LNCAP (cell line): ENCODE data around the gene ESR2.

Experiments
- CTCF ChIP-seq: fragments of 450-650 bp; IDR thresholded peaks from 2 replicates; pipeline ENCODE4 v1.5.1; 2017; ENCODE audit warnings: mild to moderate bottlenecking

The ESR2 gene

DNA sequence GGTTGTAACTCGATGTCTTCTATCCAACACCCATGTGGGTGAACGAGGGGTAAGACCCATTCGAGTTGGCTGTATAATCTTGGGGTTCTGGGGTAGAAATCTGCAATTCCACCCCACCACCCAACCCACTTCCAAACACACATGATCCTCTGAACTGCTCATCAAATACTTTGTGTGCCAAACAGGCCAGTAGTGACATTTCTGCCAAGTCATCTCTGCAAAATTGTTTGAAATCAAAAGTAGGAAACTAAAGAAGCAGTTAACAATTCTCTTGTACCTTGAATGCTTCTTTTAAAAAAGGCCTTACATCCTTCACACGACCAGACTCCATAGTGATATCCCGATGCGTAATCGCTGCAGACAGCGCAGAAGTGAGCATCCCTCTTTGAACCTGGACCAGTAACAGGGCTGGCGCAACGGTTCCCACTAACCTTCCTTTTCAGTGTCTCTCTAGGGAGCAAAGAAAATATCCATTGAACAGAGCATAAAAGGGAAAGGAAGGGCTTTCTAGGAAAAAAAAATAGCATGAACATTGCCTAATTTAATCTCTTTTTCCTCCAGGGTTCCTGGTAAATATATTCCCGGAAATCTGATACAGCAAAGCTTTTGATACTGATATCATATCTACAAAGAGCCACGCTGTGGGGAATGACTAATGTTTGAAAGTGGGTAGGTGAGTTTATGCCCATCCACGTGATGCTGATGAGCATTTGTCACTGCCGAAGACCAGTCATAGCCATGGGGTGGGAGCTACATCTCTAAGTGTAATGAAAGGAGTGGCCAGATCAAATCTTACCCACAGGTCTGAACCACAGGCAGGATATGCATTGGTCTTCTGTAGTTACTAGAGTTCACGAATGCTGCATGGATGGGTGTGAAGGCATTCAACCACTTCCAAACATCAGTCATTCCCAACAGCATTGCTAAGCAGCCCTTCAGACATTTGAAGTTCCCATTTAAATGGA is 14.2 kb downstream of the ESR2 start:
- no peak for TF ChIP-seq CTCF

GRCh38 chr14:64278458-64278857 is 15.7 kb downstream of the ESR2 start:
- TF ChIP-seq CTCF, result no peak

GRCh38 chr14:64272019-64272418 is 22.2 kb downstream of the ESR2 start:
- no peak for TF ChIP-seq CTCF

DNA sequence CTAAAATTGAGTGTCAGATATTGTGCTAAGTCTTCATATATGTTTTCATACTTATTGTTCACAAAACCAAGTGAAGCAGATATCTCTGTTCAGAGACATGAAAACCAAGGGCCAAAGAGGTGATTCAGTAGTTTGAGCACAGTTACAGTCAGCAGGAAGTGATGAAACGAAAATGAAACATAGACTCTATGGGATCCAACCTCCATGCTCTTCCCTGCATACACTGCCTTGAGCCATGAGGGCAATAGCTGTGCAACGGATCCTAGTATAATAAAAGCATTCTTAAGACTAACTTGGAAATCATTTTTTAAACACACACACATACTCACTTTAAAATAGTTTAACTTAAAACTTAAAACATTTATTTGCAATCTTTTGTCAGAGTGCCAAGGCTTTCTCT is 27.9 kb downstream of the ESR2 start:
- no peak for TF ChIP-seq CTCF

DNA sequence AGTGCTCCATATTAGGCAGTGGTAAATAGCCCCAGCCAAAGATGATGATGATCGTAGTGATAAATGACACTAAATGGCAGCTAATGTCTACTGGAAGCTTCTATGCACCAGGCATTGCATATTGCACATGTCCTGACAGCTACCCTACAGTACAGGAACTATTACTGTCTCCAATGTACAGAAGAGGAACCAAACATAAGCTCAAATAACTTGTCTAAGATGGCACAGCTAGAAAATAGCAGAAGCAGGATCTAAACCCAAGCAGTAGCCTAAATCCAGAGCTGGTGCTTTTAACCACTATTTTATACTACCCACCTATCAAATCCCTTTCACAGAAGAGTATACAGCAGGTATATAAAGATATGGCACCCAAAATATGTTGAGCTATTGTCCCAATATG is 28.9 kb downstream of the ESR2 start:
- no peak for TF ChIP-seq CTCF

DNA sequence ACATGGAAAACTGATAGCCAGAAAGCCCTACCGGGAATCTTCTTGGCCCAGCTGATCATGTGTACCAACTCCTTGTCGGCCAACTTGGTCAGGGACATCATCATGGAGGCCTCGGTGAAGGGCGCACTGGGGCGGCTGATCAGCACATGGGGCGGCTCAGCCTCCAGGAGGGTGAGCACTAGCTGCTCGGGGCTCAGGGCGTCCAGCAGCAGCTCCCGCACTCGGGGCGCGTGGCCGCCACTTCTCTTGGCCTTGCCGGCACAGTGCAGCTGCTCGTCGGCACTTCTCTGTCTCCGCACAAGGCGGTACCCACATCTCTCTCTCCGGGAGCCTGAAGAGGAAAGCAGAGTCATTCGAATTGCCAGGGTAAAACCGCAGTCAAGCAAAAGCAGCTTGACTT is 33.8 kb downstream of the ESR2 start:
- no peak for TF ChIP-seq CTCF

DNA sequence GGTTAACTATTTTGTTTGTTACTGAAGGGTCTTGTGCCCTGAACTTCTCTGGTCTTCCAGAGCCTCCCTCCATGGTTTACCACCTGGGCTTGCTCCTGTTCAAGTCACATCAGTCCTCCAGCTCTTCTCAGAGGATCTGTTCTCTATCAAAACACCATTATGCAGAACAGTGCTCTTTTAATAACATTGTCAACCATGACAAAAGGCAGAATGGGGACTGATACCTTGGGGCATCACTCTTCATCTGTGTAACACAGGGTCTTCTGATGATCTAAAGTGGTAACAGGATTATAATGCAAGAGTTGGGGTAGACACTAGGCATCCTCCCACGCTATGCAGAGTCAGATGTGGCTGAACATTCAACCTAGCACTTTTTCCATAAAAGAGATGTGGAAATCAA is 38.4 kb downstream of the ESR2 start:
- no peak for TF ChIP-seq CTCF
